ENCODE measurements around the gene ZFP42. TPM values are rescaled to one million over a fixed set of nuclear protein-coding genes. Genes with fewer than 3 reads are reported as not detected.

The ZFP42 gene
- total RNA-seq, 1 donor from 2014 or later, result 9.1 TPM

GRCh38 chr4:188046657-188047056 lies 51.1 kb downstream of the ZFP42 start:
- H3K27me3 ChIP-seq (ENCODE audit: control insufficient read depth, insufficient read depth, low read length), result no peaks in the 10 kb centered on the region
- no peak for TF ChIP-seq CTCF (IDR thresholded peaks at IDR 0.05; ENCODE audit: insufficient read depth, low read length, poor library complexity, severe bottlenecking)
- no peaks in the 10 kb centered on the region for H3K36me3 ChIP-seq (ENCODE audit: control insufficient read depth, insufficient read depth, low read length)
- no peak for DNase-seq (ENCODE audit: low read depth)
- no peak overlapping the region for H3K4me3 ChIP-seq (ENCODE audit: low read depth, low read length)

GRCh38 chr4:188053302-188053701 lies 57.7 kb downstream of the ZFP42 start:
- H3K27me3 ChIP-seq (ENCODE audit: control insufficient read depth, insufficient read depth, low read length), result no peaks in the 10 kb centered on the region
- H3K4me3 ChIP-seq (ENCODE audit: low read depth, low read length), result no peak overlapping the region
- no peaks in the 10 kb centered on the region for H3K36me3 ChIP-seq (ENCODE audit: control insufficient read depth, insufficient read depth, low read length)
- DNase-seq (ENCODE audit: low read depth), result no peak
- no peak for TF ChIP-seq CTCF (IDR thresholded peaks at IDR 0.05; ENCODE audit: insufficient read depth, low read length, poor library complexity, severe bottlenecking)

Other genes starting within 250 kb of the ZFP42 start
- gene TRIML2, start 113.8 kb downstream of the ZFP42 start, total RNA-seq, result 0.08 and 0.68 TPM in 2 replicates
- not detected in 2 replicates for gene TRIML1, start 143.7 kb downstream of the ZFP42 start, total RNA-seq

All from kidney epithelial cell (primary cell).